Measurements from ENCODE around the gene SLX9.

The SLX9 gene

GRCh38 chr21:44977616-44978340, 37.9 kb downstream of the SLX9 start:
- no peak for TF ChIP-seq POLR2A (IDR thresholded peaks at IDR 0.05; ENCODE audit: low read length)
- TF ChIP-seq GATA1 (IDR thresholded peaks at IDR 0.05; ENCODE audit: low read depth, low read length) = no peak
- no peak for DNase-seq

- TF ChIP-seq POLR2A (IDR thresholded peaks at IDR 0.05; ENCODE audit: low read length) = no peak
- TF ChIP-seq GATA1 (IDR thresholded peaks at IDR 0.05; ENCODE audit: low read depth, low read length) = no peak
- DNase-seq = no peak
These were observed 40.1 kb downstream of the SLX9 start for GRCh38 chr21:44979687-44980561.

DNA sequence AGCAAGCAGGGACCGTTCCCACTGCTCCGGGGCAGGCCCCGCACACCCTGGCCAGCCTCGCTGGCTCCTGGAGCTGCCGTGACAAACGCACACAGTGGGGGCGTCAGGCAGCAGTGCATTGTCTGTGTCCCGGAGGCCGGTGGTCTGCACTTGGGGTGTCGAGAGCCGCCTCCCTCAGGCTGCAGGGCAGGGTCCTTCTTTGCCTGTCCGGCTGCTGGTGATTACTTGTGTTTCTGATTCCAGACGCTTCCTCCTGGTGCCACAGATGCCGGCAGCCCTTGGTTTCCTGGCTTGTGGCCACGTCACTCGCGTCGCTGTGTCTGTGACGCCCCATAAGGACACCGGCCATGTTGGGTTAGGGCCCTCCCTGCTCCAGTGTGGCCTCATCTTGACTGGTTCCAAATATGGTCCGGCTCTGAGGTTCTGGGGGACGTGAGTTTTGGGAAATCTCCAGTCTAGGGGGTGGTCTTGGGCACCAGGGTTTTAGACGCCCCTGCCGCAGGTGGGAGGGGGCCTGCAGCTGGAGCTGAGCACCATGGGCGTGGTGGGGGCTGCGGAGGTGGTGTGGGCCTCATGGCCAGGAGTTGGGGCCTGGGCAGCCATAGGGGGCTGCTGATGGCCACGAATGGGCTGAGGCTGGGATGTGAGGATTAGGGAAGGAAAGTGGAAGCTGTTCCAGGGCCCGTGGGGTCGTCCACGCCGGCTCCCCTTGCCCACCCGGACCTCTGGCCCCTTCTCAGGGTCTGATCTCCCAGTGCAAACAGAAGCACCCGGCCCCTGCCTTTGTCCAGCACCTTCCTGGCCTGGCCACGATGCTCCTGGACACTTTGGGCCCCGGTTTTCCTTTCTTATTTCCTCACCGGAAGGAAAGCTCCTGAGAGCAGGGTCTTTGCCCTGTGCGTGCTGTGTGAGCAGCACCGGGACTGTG, 41.0 kb downstream of the SLX9 start:
- TF ChIP-seq GATA1 (IDR thresholded peaks at IDR 0.05; ENCODE audit: low read depth, low read length) (no peak), POLR2A (IDR thresholded peaks at IDR 0.05; ENCODE audit: low read length) (no peak)
- DNase-seq = no peak

- TF ChIP-seq GATA1 (IDR thresholded peaks at IDR 0.05; ENCODE audit: low read depth, low read length) (no peak), POLR2A (IDR thresholded peaks at IDR 0.05; ENCODE audit: low read length) (no peak)
- no peak for DNase-seq
These were observed 42.9 kb downstream of the SLX9 start for GRCh38 chr21:44982558-44983250.

GRCh38 chr21:44983421-44984206, 43.8 kb downstream of the SLX9 start:
- DNase-seq = no peak
- no peak for TF ChIP-seq GATA1 (IDR thresholded peaks at IDR 0.05; ENCODE audit: low read depth, low read length)
- TF ChIP-seq POLR2A (IDR thresholded peaks at IDR 0.05; ENCODE audit: low read length) = no peak

DNA sequence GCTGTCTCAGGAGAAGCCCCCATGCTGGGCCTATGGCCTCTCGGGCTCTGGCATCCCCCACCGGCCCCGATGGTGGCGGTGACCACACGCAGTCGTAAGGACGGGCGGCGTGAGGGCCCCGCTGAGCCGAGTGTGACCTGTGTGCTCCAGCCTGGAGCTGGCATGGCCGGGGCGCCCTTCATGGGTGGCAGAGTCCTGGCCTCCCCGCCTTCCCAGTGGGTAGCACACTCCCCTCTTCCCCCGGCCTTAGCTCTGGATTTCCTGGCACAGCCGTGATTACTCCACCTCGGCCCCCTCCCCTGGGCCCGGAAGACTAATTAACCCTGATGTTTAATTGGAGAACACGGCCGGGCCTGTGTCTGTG, 44.6 kb downstream of the SLX9 start:
- no peak for DNase-seq
- TF ChIP-seq GATA1 (IDR thresholded peaks at IDR 0.05; ENCODE audit: low read depth, low read length) = no peak
- no peak for TF ChIP-seq POLR2A (IDR thresholded peaks at IDR 0.05; ENCODE audit: low read length)

GRCh38 chr21:44984792-44985440, 45.1 kb downstream of the SLX9 start:
- TF ChIP-seq POLR2A (IDR thresholded peaks at IDR 0.05; ENCODE audit: low read length) (no peak), GATA1 (IDR thresholded peaks at IDR 0.05; ENCODE audit: low read depth, low read length) (no peak)
- DNase-seq = no peak

GRCh38 chr21:44985441-44986401, 45.9 kb downstream of the SLX9 start:
- TF ChIP-seq POLR2A (IDR thresholded peaks at IDR 0.05; ENCODE audit: low read length) = no peak
- no peak for TF ChIP-seq GATA1 (IDR thresholded peaks at IDR 0.05; ENCODE audit: low read depth, low read length)

GRCh38 chr21:44986471-44987291, 46.9 kb downstream of the SLX9 start:
- no peak for TF ChIP-seq GATA1 (IDR thresholded peaks at IDR 0.05; ENCODE audit: low read depth, low read length)
- TF ChIP-seq POLR2A (IDR thresholded peaks at IDR 0.05; ENCODE audit: low read length) = no peak
- DNase-seq = no peak

More at GRCh38 chr21:44985441-44986401, 45.9 kb downstream of the SLX9 start:
- no peak for DNase-seq

GRCh38 chr21:44987301-44987885, 47.6 kb downstream of the SLX9 start:
- no peak for DNase-seq
- TF ChIP-seq POLR2A (IDR thresholded peaks at IDR 0.05; ENCODE audit: low read length) = no peak
- no peak for TF ChIP-seq GATA1 (IDR thresholded peaks at IDR 0.05; ENCODE audit: low read depth, low read length)

All from erythroblast (primary cell).